HG02588 (cell line): Measurements from ENCODE around the gene CAP2.

Experiments
- ATAC-seq: cut with Tn5 transposase; IDR thresholded peaks from one replicate; pipeline ENCODE4 v1.9.1; 2021; ENCODE audit warnings: mild to moderate bottlenecking, moderate library complexity; ENCODE audit not compliant: unreplicated experiment

The CAP2 gene

GRCh38 chr6:17473554-17473953 lies 80.2 kb downstream of the CAP2 start:
- ATAC-seq = no peak

DNA sequence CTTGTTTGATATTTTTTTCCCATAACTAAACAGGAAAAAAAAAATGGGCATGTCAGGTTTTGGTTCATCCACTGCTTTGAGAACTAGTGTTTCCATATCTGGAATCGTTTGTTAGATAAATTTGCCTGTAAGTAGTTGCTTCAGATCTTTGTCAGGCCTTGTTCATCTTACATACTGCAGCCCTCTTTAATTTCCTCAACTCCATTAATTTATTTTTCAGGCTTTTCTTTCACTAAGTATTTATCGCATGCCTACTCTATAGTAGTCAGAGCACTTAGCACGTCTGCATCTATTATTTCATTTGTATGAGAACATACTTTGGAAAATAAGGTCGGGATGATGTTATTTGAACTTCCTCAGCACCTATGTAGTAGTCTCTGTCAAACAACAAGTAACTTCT lies 80.9 kb downstream of the CAP2 start:
- ATAC-seq = no peak

GRCh38 chr6:17475606-17476244 lies 82.3 kb downstream of the CAP2 start:
- no peak for ATAC-seq

DNA sequence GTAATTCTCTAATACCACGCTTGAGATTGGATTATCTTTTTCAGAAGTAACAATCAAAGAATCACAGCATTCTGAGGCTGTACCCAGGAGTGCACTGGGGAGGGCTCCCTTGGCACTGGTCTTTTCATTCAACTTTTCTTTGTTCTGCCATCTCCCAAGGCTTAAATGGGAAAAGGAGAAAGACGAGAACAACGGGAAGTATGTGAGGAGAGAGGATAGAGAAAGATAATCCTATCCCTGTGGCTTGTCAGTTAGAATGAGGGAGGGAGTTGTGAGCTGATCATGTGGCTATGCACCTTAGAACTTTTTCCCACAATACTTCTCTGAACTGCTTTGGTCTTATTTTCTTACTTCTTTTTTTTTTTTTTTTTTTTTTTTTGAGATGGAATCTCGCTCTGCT lies 83.1 kb downstream of the CAP2 start:
- no peak for ATAC-seq

DNA sequence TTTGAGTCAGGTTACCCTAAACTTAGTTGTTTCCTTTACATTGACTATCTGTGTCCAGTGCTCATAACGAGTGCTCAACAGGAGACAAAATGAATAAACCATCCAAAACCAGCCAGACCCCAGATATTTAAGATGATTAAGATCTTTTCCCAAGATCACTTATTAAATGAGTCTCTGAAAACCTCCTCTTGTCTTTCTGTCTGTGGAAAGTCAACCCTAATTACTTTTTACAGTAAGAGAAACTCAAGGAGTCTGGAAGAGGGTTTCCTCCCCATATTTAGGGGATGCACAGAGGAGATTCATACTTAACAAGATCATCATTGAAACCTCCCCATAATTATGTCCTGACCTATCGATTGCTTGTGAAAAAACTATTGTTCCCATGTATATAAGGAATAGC lies 84.0 kb downstream of the CAP2 start:
- ATAC-seq = no peak

DNA sequence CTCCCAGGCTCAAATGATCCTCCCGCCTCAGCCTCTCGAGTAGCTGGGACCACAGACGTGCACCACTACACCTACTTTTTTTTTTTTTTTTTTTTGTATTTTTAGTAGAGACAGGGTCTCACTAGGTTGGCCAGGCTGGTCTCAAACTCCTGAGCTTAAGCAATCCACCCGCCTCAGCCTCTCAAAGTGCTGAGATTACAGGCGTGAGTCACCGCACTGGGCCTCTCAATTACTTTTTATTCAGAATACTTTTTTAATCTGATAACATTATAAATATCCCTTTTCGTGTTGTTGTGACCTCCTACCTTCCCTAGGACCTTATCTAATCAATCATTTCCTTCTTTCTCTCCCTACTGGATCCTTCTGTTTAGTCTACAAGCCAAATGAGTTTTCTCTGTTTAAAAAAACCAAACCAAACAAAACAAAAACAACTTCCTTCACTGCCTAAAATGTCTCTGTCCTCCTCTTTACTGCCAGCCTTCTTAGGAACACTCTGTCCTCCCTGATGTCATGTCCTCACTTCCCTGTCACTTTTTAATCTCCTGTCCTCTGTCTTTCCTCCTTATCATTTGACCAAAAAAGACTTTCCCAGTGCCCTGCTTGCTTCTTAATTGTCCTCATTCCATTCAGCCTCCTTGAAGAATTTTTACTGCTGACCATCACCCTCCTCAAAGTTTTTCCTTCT lies 85.0 kb downstream of the CAP2 start:
- ATAC-seq = no peak

DNA sequence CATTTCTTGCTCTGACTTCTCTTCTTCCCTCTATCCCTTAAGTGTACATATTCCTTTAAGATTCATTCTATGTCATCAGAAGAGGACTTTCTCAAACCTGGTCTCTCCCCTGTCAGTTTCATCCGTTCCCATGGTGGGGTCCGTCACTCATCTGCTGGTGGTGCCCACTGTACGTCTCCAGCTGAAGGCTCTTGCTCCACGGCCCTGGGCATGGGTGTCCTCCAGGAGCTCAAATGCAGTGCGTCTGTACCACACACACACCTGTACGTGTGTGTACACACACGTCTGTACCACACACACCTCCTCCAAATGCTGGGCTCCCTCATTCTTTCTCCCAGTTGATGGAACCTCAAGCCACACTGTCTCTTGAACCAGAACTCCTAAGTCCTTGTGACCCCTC lies 85.6 kb downstream of the CAP2 start:
- ATAC-seq = no peak

DNA sequence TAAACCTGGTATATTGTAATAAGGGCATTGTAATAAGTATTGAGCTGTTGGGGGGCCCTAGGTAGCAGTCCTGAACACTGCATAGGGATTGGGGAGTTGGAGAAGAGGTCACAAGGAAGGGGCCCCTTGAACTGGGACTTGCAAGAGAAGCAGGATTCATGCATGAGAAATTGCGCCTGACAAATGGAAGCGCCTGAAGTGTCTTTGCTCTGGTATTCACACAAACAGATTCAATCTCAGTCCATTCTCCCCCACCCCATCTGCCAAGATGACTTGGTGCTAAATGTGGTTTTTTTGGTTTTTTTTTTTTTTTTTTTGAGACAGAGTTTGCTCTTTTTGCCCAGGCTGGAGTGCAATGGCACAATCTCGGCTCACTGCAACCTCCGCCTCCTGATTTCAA lies 87.1 kb downstream of the CAP2 start:
- no peak for ATAC-seq

DNA sequence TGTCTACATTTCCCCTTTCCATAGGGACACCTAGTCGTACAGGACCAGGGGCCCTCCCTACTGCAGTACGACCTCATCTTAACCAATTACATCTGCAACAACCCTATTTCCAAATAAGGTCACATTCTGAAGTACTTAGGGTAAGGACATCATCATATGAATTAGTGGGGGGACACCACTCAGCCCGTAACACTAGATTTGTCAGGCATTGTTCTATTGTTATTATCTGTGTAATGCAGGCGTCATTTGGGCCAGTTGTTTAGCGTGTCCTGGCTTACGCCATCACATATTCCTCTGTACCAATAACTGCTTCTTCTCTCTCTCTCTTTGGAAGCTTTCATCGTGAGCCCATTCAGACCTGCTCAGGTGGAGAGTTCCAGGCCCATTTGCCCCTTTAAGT lies 89.3 kb downstream of the CAP2 start:
- no peak for ATAC-seq

GRCh38 chr6:17483391-17484016 lies 90.1 kb downstream of the CAP2 start:
- no peak for ATAC-seq

DNA sequence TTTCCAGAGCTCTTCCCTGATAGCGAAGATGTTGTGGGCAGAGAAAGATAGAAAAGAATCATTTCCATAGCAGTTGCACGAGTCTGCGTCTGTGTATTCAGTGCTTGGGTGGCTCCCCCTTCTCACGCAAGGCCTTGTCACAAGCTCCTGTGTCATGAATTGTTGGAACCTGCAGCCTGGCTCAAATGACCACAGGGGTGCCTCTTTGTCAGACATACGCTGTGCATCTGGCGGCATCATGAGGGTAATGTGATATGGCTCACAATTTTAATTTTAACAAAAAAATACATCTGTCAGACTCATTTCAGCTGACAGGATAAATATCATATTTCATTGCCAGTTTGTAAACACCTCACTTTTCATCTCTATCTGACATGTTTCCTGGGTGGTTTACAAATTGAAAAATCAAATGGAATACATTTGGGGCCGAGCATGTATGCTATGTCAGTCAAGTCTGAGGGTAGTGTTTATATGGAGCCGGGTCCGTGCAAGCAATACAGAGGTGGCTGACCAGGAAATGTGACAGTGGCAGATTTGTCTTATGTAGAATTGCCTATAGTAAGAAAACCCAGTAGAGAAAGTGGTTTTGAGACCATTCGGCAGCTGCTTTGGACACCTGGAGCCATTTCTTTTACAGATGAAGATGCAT lies 90.9 kb downstream of the CAP2 start:
- no peak for ATAC-seq

DNA sequence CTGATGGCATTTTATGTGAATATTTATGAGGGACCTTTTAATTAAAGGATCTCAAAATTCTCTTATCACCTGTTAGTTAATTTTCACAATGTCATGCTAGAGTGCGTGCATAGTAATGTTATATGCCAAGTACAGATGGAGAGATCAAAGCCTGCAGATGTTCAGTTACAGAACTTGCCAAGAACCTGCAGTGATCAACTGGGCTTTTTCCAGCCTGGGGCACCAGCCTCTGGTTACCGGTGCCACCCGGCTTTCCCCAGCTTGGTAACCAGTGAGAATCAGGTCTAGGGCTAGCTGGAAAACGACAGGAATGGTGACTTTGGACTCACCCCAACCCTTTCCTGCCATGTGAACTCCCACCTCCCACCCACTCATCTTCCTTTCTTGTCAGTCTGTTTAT lies 91.8 kb downstream of the CAP2 start:
- ATAC-seq = no peak

DNA sequence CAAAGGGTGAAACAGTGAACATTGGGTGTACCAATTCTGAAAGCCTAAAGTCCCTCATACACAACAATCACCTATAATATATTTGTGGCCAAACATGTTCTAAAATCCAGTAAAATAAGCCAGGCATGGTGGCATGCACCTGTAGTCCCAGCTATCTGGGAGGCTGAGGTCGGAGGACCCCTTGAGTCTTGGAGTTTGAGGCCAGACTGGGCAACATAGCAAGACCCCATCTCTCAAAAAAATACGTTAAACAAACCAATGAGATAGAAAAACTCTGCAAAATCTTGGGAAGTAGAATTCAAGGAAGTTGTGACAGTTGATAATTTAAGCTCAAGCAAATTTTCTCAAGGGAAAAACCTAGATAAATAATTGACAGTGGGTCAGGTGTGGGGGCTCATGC lies 92.6 kb downstream of the CAP2 start:
- no peak for ATAC-seq

DNA sequence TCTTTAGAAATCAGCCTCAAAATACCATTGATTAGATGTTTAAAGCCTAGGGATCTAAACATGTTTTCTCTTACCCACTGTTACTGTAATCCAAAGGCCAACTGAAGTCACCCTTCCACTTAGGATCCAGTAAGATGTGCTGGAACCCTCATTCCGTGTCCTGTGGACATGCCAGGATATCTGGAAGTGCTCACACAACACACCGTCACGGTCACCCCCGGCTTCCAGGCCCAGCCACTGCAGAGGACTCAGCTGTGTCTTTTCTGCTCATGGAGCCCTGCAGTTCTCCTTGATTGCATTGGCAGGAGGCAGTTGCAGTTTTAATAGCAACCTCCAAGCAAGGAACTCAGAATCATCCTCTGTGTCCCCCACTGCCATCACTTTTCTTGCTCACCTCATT lies 93.3 kb downstream of the CAP2 start:
- ATAC-seq = no peak

- ATAC-seq = no peak
Observed at GRCh38 chr6:17490724-17491123, 97.3 kb downstream of the CAP2 start.

GRCh38 chr6:17491416-17492142 lies 98.2 kb downstream of the CAP2 start:
- no peak for ATAC-seq

DNA sequence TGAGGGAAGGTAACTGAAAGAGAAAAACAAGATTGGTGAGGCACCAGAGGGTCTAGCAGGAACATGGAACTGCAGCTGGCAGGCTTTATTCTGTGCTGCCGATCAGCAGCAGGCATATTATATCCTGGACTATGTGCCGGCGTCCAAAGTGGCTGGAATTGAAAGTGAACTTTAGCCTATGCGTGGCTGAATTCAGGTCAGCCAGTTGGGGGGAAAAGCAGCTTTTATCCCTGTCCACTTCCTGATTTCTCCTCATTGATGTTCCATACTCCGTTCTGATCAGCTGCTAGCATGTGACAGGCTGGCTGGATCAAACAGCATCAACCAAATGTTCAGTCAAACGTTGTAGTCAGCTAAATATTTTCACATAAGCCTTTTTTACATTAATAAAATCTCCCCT lies 99.0 kb downstream of the CAP2 start:
- ATAC-seq = no peak

DNA sequence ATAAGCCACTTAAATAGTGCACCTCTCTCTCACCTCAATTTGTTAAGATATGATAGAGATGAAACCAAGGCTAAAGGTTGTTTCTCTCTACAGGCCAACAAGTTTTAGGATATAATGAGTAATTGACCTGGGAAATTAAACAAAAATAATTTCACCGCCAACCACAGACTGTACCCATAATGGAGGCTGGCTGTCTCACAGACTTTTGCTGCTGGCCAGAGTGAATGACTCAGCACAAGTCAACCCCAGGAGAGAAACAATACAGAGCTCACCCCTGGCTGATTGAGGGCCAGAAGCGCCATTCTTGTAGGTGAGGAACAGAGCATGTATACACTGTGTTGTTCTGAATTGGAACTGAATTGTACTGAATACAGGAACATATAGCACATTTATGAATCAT lies 99.9 kb downstream of the CAP2 start:
- ATAC-seq = no peak

DNA sequence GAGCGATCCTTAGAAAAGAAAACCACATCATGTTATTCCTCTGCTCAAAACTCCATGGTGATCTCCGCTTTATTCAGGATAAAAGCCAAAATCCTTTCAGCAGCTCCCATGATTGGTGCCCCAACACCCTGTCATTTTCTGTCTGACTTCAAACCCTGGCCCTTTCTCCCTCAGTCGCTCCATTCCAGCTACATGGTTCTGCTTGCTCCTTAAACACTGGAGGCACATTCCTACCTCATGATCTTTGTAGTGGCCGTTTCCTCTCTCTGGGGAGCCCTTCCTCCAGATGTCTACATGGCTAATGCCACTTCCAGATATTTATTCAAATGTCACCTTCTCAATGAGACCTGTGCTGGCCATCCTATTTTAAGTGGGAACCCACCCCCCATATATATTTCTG lies 100.8 kb downstream of the CAP2 start:
- no peak for ATAC-seq

DNA sequence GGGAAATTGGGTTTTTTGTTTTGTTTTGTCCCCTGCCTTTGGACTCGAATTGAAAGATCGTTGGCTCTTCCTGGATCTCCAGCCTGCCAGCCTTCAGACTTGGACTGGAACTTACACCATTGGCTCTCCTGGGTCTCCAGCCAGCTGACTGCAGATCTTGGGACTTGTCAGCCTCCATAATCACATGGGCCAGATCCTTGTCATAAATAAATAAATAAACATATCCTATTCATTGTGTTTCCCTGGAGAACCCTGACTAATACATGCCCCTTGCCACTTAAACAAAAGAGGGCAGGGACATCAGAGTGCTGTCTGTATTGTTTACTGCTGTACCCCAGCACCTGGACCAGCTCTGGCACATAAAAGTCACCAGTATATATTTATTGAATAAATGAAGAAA lies 101.5 kb downstream of the CAP2 start:
- no peak for ATAC-seq

- ATAC-seq = no peak
Observed at GRCh38 chr6:17497535-17498095, 104.2 kb downstream of the CAP2 start.
